AG04449 (cell line): ENCODE data around the gene SMARCD1.

ENCODE experiments used
- CTCF ChIA-PET: fragments of 350-600 bp; formaldehyde crosslinking; extraction: SDS; loops from one replicate; lab custom pipeline; 2021; ENCODE audit warnings: antibody characterized with exemption; lab: Yijun Ruan, JAX
- POLR2A ChIA-PET: fragments of 400-600, 350-600 bp; formaldehyde crosslinking; extraction: SDS; loops from one replicate; lab custom pipeline; 2020; ENCODE audit warnings: antibody characterized with exemption, inconsistent platforms; lab: Yijun Ruan, JAX
- DNase-seq: peaks from one replicate; pipeline ENCODE4 v3.0.0-alpha.2; 2010; ENCODE audit warnings: low read depth, low spot score
- H3K4me3 ChIP-seq: 2 replicates; pipeline ENCODE4 v1.5.1; 2011; ENCODE audit warnings: low read depth, mild to moderate bottlenecking, control low read depth, low read length
- TF ChIP-seq, protein P1 (sequence below): IDR thresholded peaks from one replicate; pipeline ENCODE4 v1.5.1; 2011; ENCODE audit warnings: mild to moderate bottlenecking, moderate library complexity, low read length, control low read depth, inconsistent platforms; ENCODE audit not compliant: insufficient read depth; ENCODE audit errors: missing control alignments

SMARCD1 gene

DNA sequence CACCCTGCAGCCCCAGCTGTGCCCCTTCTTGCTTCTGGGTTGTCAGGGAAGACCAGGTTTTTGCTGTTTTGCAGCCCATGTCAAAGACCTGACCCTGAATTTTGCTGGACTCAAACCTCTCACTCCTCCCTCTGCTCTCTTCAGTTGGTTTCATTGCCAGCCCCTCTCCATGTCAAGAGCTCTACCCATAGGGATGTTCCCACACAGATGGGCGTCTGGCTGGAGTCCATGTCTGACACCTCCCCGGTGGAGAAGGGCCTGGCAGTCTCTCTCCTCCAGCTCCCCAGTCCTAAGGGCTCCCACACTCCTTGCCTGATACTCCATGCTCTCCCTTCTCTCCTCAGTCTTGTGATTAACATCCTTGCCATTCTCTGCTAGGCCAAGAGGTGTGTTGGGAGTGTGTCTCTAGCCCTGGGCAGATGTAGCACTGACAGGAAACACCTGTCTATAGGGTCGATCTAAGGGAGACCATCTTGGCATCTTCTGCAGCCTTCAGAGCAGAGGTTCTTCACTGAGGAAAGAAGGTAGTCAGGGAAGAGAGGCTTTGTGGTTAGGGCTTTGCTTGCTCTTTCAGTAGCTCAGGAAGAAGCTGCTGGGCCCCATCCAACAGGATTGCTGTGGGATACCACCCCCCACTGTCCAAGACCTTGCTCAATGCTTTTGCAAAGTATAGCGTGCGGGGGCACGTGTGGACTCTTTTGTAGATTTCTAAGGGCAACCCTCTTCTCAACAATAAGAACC lies 23.0 kb upstream of the SMARCD1 start:
- TF ChIP-seq, protein P1, sequence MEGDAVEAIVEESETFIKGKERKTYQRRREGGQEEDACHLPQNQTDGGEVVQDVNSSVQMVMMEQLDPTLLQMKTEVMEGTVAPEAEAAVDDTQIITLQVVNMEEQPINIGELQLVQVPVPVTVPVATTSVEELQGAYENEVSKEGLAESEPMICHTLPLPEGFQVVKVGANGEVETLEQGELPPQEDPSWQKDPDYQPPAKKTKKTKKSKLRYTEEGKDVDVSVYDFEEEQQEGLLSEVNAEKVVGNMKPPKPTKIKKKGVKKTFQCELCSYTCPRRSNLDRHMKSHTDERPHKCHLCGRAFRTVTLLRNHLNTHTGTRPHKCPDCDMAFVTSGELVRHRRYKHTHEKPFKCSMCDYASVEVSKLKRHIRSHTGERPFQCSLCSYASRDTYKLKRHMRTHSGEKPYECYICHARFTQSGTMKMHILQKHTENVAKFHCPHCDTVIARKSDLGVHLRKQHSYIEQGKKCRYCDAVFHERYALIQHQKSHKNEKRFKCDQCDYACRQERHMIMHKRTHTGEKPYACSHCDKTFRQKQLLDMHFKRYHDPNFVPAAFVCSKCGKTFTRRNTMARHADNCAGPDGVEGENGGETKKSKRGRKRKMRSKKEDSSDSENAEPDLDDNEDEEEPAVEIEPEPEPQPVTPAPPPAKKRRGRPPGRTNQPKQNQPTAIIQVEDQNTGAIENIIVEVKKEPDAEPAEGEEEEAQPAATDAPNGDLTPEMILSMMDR = no peak
- ChIA-PET CTCF (interaction anchor here (0.6 to 22.9 kb wide), 10 partner anchors 8 to 284 kb away, joined by 3 to 1042 read pairs (median 6); partner anchors contain the start of genes AQP5 and AQP6), POLR2A (interaction anchor here (0.6 kb wide), 1 partner anchor 88 kb away, joined by 3 read pairs; no protein-coding TSS in a partner anchor)
- no peak overlapping the region for H3K4me3 ChIP-seq
- DNase-seq = no peak

GRCh38 chr12:50062728-50063460 lies 22.2 kb upstream of the SMARCD1 start:
- TF ChIP-seq, protein P1 = no peak
- POLR2A ChIA-PET = interaction anchor here (0.6 kb wide), 1 partner anchor 88 kb away, joined by 3 read pairs; no protein-coding TSS in a partner anchor
- CTCF ChIA-PET = interaction anchor here (0.6 to 22.9 kb wide), 11 partner anchors 7 to 285 kb away, joined by 3 to 1042 read pairs (median 8); partner anchors contain the start of genes AQP5 and AQP6
- no peak overlapping the region for H3K4me3 ChIP-seq
- DNase-seq = no peak

- no peak for DNase-seq
- no peak overlapping the region for H3K4me3 ChIP-seq
- TF ChIP-seq, protein P1 = no peak
- CTCF ChIA-PET = interaction anchor here (1.4 to 22.9 kb wide), 11 partner anchors 10 to 288 kb away, joined by 4 to 1042 read pairs (median 27); partner anchors contain the start of genes AQP5, AQP6, COX14 and SMARCD1
- POLR2A ChIA-PET = interaction anchor here (1.2 kb wide), 1 partner anchor 19 kb away, joined by 4 read pairs; no protein-coding TSS in a partner anchor
Measured at GRCh38 chr12:50065726-50066310, 19.3 kb upstream of the SMARCD1 start.

DNA sequence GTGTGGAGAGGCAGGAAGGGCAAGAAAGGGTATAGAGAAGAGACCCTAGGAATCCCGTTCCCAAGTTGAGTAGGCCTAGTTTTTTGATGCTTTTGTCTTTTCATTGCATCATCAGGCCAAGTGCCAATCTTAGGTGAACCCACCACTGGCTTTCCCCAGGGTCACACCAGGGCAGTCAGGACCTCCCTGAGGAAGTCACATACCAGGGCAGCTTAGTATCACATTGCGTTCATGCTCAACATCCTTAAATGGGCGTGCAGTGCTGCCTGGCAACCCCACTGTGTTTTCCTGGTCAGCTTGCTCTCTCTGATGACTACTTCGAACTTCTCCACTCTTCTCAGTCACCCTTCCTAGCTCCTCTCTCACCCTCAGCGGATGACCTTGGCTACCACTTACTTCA lies 18.7 kb upstream of the SMARCD1 start:
- H3K4me3 ChIP-seq = no peak overlapping the region
- TF ChIP-seq, protein P1 = no peak
- ChIA-PET CTCF (interaction anchor here (1.5 to 22.9 kb wide), 11 partner anchors 8 to 199 kb away, joined by 4 to 1042 read pairs (median 27); partner anchors contain the start of genes AQP5, AQP6, COX14 and SMARCD1), POLR2A (interaction anchor here (1.2 kb wide), 1 partner anchor 18 kb away, joined by 4 read pairs; no protein-coding TSS in a partner anchor)
- DNase-seq = peak; percentile 84

DNA sequence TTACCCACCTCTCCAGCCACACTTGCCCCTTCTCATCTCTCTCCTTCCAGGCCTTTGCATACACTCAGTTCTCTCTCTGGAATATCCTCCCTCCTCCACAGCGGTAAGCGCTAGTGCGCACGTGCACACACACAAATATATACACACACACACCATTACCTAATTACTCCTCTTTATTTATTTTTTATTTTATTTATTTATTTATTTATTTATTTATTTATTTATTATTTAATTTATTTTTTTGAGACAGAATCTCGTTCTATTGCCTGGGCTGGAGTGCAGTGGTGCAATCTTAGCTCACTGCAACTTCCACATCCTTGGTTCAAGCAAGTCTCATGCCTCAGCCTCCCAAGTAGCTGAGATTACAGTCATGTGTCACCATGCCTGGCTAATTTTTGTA lies 16.1 kb upstream of the SMARCD1 start:
- CTCF ChIA-PET = interaction anchor here (1.0 to 22.9 kb wide), 16 partner anchors 9 to 291 kb away, joined by 4 to 1042 read pairs (median 18); partner anchors contain the start of genes AQP5, AQP6, COX14 and RACGAP1
- POLR2A ChIA-PET = no interaction called here
- H3K4me3 ChIP-seq = no peak overlapping the region
- DNase-seq = no peak
- TF ChIP-seq, protein P1 = no peak
